ENCODE measurements around the gene FDXR.

The FDXR gene

DNA sequence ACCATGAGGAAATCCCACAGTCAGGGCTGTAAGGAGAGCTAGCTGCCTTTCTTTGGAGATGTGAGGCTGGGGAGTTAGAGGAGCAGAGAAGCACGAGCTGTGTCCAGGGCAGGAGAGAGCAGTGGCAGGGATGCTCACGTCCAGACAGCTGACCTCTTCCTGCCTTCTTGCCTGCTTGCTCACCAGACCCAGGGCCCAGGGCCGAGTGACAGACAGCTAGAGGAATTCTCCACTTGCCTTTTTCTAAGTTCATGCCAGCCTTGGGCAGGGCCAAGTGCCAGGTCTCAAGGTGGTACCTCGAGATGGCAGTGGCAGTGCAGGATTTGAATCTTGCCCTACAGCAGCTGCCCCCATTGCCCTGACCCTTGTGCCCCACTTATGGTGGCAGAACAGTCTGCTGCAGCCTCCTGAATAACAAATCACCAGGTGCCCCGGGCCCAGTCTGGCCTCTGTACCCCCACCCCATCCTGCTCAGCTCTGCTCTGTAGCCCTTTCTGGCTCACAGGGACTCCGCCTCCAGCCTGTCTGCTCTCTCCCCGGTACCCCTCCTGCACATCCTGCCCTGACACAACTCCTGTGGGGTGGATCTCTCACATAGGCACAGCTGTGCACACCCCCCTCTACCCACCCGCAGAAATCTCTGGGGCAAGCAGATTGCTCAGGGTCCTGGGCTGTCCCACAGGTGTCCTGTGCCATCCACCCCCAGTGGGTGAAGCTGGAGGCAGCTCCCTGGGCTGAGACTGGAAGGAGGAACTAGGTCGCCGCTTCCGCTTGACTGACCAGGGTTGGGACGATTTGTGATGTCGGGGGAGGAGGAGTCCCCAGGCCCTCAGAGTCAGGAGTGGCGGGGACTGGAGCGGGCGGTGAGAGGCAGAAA, 39.1 kb downstream of the FDXR start:
- no peak for DNase-seq (ENCODE audit: low spot score)

DNA sequence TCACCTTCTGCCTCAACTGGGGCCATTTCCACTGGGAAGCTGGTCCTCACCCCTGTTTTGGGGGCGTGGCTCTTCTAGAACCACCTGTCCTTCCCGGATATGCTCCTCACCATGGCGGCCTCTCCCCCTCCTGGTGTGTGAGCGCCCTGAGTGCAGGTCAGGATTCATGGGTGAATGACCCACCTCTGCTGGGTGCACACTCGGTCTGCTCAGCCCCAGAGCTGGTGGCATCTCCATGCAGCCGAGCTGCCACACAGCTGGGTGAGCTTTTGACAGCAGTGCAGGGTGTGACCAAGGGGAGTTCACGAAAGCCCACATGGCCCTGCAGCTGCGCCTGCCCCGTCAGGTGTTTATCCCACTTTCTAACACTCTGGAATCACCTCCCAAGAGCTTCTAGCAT, 40.4 kb downstream of the FDXR start:
- DNase-seq (ENCODE audit: low spot score): no peak

DNA sequence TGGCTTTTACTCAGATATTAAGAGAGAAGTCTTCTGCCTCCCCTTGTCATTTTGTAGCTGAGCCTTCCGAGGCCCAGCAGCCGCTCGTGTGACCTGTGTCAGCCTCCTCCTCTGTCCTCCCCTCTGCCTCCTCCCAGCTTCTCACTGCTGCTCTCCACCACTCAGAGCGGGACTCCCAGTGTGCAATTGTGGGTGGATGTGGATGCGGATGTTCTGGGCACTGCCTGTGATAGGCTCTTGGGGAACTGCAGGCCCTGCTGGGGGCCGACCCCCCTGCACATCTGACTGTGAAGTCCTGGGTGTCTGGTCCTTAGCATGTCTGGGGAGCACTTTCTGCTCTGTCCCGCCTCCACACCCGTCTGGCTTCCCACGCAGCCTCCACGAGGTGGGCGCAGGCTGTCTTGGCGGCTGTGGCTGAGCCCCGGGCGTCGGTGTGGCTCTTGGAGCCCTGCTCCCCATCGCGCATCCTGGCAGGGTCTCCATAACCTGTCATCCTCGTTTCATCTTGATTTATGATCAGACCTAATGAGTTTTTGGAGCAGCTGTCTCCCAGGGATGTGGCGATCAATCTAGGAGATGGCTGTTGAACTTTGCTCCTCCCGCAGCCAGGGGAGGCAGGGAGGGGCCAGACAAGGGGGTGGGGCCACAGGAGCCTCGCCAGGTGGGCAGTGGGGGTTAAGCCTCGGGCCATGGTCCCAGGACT, 41.2 kb downstream of the FDXR start:
- DNase-seq (ENCODE audit: low spot score): no peak

DNA sequence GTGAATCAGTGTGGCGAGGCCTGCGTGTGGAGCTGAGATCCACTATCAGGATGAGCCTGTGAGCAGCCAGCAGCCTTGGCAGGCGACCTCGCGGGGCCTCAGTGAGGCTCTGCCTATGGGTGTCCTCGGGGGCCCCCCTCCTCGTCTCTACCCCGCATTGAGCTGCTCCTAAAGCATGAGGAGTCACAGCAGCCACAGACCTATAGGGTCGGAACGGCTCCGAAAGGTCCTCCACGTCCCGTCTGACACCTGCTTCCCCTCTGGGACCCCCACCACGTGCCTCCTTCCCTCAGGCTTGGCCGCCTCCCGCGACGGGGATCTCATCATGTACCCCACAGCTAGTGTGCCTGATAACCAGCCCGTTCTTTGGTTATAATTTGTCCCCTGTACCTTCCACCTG, 41.9 kb downstream of the FDXR start:
- DNase-seq (ENCODE audit: low spot score): no peak

DNA sequence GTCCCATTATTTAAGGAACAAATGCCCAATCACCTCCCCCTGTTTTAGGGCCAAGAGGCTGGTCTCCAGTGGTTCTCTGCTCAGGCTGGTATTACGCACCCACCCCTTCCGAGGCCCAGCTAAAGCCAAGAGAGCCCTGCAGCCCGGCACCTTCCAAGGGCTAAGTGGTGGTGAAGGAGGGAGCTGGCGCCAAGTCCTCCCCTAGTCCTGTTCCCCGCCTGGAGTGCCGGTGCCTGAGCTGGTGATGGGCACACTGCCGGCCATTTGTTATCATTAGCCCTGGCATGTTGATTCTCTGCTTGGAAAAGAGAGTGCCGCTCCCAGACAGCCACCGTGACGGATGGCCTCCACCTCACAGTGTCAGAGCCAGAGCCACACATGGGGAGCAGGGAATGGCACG, 45.0 kb downstream of the FDXR start:
- DNase-seq (ENCODE audit: low spot score): no peak

DNA sequence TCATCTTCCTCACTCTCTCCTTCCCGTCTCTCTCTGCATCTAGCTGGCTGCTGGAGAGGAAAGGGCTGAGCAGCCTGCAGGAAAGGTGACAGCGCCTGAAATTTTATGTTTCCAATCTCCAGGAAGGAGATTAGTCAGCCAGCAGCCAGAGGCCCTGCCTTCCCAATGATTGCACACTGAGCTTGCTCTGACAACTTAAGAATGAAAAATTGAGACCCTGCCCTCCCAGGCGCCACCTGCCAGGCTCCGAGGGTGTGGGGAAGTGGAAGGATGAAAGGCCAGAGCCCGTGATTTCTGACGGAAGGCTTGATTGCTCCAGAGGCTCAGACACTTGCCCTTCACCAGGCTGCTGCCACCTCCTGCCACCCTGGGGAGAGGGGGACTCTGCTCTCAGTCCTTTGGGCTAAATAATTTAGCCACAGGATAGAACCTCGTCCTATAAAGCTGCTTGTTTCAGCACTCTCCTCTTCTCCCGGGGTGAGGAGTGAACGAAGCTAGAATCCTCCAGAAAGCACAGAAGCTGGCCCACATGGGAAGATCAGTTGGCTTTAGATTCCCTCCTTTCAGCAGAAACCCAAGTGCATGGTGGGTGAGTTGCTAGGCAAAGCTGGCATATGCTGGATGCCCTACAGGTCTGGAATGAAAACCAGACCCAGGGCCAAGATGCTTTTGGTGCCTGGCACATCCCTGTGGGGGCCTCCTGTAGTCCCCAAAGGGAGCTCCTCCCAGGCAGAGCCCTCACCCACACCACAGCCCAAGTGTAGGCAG, 46.7 kb downstream of the FDXR start:
- no peak for DNase-seq (ENCODE audit: low spot score)

DNA sequence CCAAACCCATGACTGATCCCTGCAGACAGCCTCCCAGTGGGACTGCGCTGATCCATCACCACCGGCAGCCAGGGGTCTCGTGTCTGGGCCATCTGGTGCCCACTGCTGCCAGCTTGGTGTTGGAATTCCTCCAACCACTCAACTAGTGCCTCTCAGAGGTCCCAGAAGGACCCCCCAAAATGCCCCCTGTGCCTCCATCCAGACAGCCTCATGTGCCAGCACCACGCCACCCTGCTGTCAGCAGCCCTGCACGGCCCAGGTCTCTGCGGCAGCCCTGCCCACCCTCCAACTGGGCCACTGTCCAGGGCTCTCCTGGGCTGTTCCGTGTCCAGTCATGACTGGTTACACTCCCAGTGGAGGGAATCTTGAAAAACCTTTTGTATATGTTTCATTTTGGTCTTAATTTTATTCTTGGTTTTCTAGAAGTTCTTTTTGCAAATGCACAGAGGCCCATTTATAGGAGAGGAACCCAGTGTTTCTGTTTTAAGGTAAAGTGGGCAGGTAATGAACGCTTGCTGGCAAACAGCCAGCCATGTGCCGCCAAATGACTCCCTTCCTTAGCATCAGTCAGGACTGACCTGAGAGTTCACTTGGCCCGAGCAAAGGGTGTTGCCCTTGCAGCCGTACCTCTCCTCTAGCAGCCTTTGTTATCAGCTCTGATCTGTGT, 47.7 kb downstream of the FDXR start:
- DNase-seq (ENCODE audit: low spot score): no peak

DNA sequence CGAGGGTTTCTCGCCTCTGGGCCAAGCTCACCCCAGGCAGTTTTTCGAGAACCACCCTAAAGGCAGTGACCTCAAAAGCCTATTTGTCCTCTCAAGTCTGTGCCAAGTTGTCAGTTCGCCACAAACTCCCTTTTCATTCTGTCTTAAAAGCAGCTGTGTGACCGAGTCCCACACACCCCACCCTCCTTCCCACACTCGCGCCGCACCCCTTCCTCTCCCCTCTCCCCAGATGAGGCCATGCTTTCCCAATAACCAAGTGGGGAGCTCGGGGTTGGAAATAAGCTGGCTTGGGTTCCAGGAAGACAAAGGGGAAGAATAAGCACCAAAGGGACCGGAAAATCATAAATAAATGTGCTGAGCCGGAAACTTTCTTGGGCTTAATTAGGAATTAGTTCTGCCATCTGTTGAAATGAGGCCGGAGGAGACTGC, 49.8 kb downstream of the FDXR start:
- DNase-seq (ENCODE audit: low spot score): no peak

DNA sequence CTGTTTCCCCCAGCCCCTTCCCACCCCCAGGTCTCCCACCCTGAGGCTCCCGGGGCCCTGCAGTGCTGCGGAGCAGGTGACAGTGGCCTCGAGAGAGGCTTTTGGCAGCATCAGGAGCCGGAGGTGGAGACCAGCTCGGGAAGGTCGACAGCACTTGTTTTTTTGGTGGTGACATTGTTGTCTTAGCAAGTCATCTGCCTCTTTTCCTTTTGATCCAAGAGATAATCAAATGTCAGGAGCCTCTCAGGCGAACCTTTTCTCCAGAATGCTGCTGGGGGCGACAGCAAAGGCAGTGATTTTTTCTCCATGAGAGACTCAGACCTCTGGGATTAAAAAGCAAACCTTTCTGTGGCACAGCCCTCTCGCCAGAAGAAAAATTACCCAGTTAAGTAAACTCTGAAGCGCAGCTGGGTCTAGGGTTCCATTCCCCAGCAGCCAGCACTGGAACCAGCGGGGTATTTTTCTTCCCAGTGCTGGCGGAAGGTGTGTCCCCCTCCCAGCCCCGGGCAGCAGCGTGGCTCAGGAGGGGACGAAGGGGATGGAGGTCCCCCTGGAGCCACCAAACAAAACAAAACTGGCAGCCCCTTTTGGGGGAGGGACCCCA, 50.4 kb downstream of the FDXR start:
- no peak for DNase-seq (ENCODE audit: low spot score)

DNA sequence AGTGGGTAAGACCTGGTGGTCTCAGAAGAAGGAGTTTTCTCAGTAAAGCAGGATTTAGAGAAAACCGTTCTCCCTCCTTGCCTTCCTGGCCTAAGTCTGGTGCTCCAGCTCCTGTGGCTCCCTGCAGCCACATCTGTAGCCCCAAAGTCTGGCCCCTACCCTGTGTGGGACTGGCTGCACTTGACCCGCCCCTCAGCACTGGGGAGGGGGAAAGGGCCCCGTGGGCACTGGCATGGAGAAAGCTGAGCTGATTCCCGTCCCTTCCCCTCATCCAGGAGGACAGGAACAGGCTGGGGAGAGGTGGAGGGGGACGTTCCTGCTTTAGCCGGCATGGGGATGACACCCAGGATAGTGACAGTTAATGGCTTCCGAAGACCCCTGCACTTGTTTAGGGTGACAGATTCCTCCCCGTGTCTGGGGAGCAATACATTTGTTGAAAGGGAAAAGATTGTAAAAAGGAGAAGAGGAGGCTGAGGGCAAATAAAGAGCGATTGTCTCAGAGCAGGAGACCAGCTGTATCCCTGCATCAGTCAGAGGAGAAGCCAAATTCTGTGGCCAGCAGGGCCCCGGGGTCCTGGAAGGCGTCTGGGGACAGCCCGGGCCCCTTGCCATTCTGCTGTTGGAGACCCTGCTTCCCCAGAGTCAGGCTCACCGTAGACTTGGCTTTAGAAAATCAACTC, 51.0 kb downstream of the FDXR start:
- DNase-seq (ENCODE audit: low spot score): no peak

DNA sequence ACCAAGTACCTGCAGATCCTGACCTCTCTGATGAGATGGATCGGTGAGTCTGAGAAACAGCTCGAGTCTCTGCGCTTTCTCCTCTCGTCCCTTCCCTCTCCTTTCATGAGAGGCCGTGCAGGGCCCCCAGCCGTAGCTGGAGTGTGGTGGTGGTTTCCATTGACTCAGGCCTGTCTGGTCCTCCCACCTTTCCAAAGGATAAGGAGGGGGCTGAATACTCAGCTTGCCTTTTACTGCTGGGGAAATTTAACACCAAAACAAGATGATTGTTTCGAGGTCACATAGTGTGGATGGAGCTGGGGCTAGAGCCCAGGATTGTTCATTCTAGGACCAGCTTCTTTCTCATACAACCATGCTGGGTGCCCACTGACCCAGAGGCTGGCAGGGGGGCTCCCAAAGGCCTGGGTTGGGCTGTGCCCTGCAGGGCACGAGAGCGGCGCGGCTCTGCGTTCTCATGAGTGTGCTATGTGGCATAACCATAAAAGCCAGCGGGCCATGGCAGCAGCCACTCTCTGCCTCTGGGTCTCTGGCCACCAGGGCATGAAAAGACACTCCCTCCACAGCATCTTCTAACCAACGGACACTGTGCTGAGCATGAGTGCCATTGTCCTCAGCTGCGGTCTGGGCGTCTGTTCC, 52.9 kb downstream of the FDXR start:
- DNase-seq (ENCODE audit: low spot score): no peak

DNA sequence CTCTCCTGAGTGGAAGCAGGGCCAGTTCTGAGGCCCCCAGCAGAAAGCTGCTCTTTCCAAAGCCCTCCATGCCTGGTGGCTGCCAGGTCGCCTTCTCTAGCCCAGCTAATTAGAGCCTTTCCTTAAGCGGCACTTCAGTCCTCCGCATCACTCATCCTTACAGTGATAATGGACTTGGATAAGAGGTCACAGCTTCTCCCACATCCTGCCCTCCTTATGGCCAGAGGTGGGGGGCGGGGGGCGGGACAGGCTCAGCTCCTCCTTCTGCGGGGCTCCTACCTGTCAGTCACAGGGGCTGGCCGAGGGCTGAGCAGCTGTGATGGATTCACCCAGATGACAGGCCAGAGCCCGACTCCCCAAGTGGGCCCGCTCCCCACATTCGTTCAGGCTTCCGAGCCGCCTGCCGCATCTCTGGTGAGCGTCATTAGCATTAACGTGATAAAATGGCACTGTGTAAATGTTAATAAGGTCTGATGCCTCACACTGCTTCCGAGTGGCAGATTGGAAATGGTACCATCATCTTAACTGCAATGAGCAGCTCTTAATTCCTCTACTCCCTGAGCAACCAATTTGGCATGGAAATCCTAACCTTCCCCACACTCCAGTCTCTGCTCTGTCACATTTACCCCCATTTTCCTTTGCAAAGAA, 54.4 kb downstream of the FDXR start:
- no peak for DNase-seq (ENCODE audit: low spot score)

DNA sequence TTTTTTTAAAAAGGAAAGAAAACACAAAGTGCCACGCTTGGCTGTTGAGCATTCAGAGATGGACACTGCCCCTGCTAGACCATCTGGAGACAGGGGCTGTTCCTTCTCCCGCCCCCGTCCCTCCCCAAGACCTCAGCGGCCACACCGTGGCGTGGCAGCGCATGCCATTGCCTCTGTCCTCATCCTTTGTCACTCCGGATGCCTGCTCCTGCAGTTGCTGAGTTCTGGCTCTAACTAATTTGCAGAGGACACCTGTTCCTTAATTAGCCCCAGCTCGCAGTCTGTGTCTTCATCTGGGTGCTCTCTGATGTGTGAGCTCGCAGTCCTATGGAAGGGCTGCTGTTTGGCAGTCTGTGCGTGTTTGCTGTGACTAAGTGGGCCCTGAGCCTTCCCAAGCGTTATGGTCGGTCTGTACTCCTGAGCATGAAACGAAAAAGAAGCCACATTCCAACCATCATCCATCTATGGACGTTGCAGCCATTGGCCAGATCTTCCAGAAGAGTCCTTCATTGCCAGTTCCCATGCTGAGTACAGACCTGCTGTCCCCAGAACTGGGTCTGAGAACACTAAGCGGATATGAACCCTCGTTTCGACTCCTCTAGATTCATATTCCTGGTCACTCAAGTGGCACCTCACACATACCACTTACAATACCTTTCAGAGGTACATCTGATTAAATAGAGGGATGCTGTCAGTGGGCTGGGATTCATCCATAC, 55.7 kb downstream of the FDXR start:
- no peak for DNase-seq (ENCODE audit: low spot score)

DNA sequence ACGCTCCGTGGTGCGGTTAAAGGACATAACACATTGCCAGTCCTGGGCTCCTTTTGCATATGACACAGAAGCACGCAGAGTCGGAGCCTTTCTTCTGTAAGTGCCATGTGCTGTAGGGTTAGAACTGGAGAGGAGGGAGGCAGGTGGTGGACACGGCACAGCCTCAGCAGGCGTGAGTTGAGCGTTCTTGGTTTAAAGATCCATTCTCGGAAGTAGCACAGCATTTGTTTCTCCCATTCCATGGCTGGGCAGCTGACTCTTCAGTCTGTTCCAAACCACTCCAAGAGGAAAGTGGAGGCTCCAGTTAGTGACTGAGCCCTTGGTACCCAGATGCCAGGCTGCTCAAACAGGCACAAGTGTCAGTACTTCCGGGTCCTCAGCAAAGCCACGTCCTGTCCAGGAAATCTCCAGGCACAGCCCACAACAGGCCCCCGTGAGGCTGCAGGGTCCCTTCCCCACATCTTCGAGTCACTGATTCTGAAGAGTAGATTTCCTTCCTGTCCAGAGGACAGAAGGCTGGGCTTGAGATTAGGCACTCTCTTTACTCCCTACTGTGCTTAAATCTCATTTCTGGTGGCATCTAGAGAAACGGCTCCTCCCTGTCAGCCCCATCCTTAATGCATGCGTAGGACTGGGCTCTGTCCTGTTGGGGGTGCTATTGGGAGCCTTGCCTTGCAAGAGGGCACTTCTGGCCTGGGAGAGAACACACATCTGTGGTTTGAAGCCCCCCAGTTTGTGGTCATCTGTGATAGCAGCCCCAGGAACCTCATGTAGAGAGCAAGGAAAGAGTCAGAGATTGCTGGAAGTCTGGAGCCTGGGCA, 57.0 kb downstream of the FDXR start:
- DNase-seq (ENCODE audit: low spot score): peak; percentile 71

DNA sequence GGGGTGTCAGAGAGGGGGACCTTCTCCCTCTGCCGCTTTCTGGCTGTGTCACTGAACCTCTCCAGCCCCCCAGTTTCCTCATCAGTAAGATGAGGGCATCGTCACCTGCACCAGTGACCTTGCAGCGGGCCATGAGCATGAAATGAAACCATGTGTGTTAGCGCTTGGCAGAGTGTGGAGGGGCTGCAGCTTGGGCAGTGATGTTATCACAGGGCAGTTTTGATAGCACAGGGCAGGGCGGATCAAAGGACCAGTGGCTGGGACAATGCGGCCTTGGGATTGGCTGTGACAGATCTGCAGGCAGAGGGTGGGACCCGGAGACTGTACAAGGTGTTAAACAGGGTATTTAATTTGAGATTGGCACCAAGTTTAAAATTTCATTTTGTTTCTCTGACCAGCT, 57.7 kb downstream of the FDXR start:
- DNase-seq (ENCODE audit: low spot score): no peak

DNA sequence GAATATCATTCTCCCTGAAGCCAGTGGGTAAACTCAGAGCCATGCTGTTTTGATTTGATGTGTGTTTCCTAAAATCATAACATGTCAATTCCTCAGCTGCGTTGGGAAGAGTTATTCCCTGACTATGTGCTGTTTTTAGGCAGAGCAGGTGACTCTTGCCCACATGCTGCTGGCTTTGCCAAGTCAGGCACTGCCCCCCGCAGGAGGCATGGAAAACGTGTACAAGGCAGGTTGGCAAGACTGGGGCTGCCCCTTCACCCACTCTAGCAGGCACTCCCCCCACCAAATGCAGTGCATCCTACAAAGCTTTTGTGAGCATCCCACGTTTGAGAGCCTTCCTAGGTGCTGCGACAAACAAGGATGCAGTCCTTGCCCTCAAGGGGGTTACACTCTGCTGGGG, 58.3 kb downstream of the FDXR start:
- DNase-seq (ENCODE audit: low spot score): no peak

Measured in HuH-7 (cell line).